Measurements from ENCODE around the gene TMED9.

TMED9 gene

DNA sequence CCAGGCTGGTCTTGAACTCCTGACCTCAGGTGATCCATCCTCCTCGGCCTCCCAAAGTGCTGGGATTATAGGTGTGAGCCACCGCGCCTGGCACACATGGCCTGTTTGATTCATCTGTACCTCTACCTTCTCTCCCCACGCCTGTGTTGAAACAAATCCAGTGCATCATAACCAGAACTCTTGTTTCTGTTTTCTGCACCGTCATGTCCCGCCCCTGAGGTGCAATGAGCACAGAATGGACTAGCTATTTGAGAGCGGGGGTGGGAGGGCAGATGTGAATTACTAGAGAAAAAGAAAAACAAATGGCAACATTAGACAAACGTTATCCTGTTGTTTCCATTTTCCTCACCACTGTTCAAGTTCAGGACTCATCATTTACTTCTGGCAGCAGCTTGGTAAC lies 27.0 kb upstream of the TMED9 start:
- Histone ChIP-seq H3K27ac (ENCODE audit: low read length) (no peak overlapping the region), H3K4me1 (ENCODE audit: low read length) (no peaks in the 10 kb centered on the region), H3K4me3 (ENCODE audit: low read length) (no peak overlapping the region), H3K36me3 (replicated peaks; ENCODE audit: low read depth, low read length) (no peaks in the 10 kb centered on the region), H3K79me2 (ENCODE audit: low read length) (no peaks in the 10 kb centered on the region), H2AFZ (ENCODE audit: low read depth, low read length) (no peak overlapping the region), H3K4me2 (ENCODE audit: low read length) (no peak overlapping the region), H3K9me3 (ENCODE audit: insufficient read depth, low read length) (no peaks in the 10 kb centered on the region), H3K9ac (ENCODE audit: low read length) (no peak overlapping the region), H3K27me3 (ENCODE audit: low read depth, low read length) (peaks cover 13% of the 10 kb centered on the region), H4K20me1 (ENCODE audit: insufficient read depth, low read length) (no peaks in the 10 kb centered on the region)
- TF ChIP-seq, protein P1, sequence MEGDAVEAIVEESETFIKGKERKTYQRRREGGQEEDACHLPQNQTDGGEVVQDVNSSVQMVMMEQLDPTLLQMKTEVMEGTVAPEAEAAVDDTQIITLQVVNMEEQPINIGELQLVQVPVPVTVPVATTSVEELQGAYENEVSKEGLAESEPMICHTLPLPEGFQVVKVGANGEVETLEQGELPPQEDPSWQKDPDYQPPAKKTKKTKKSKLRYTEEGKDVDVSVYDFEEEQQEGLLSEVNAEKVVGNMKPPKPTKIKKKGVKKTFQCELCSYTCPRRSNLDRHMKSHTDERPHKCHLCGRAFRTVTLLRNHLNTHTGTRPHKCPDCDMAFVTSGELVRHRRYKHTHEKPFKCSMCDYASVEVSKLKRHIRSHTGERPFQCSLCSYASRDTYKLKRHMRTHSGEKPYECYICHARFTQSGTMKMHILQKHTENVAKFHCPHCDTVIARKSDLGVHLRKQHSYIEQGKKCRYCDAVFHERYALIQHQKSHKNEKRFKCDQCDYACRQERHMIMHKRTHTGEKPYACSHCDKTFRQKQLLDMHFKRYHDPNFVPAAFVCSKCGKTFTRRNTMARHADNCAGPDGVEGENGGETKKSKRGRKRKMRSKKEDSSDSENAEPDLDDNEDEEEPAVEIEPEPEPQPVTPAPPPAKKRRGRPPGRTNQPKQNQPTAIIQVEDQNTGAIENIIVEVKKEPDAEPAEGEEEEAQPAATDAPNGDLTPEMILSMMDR (IDR thresholded peaks at IDR 0.05; ENCODE audit: low read depth, low read length) = no peak
- no peak for TF ChIP-seq EZH2phosphoT487 (IDR thresholded peaks at IDR 0.05; ENCODE audit: low read depth)

DNA sequence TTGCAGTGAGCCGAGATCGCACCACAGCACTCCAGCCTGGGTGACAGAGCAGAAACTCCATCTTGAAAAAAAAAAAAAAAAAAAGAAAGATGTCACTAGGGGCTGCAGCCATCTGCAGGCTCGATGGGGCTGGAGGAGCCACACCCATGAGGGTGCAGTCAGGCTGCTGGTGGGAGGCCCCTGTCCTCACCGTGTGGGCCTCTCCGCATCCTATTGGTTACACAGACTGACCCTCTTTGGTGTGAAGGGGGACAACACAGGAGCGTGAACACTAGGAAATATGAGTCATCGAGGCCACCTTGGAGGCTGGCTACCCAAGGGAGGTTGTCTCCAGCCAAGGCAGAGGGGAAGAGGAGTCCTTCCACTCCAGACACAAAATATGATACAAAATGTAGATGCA lies 23.7 kb upstream of the TMED9 start:
- no peak for TF ChIP-seq EZH2phosphoT487 (IDR thresholded peaks at IDR 0.05; ENCODE audit: low read depth)
- TF ChIP-seq, protein P1 (IDR thresholded peaks at IDR 0.05; ENCODE audit: low read depth, low read length) = no peak
- H3K27ac ChIP-seq (ENCODE audit: low read length) = no peak overlapping the region
- peaks cover 13% of the 10 kb centered on the region for H3K27me3 ChIP-seq (ENCODE audit: low read depth, low read length)
- no peak overlapping the region for H3K9ac ChIP-seq (ENCODE audit: low read length)
- no peaks in the 10 kb centered on the region for H3K36me3 ChIP-seq (replicated peaks; ENCODE audit: low read depth, low read length)
- no peaks in the 10 kb centered on the region for H3K4me1 ChIP-seq (ENCODE audit: low read length)
- H4K20me1 ChIP-seq (ENCODE audit: insufficient read depth, low read length) = no peaks in the 10 kb centered on the region
- no peak overlapping the region for H3K4me2 ChIP-seq (ENCODE audit: low read length)
- no peak overlapping the region for H3K4me3 ChIP-seq (ENCODE audit: low read length)
- no peak overlapping the region for H2AFZ ChIP-seq (ENCODE audit: low read depth, low read length)
- no peaks in the 10 kb centered on the region for H3K9me3 ChIP-seq (ENCODE audit: insufficient read depth, low read length)
- no peaks in the 10 kb centered on the region for H3K79me2 ChIP-seq (ENCODE audit: low read length)

DNA sequence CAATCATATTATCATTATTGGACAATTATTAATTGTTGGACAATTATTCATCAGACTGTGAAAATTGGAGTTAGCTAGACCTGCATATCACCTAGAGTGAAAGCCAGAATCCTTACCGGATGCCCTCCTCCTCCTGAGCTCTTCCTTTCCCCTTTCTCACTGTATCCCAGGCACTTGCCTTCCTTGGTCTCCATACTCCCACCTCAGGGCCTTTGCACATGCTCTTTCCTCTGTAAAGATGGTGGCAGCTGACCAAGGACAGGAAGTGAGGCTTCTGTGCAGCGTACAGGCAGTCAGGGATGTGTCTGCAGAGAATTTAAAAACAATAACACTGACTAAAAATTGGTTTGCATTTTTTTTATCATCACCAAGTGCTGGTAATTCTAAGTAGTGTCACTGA lies 22.1 kb upstream of the TMED9 start:
- H2AFZ ChIP-seq (ENCODE audit: low read depth, low read length) = no peak overlapping the region
- no peak overlapping the region for H3K4me2 ChIP-seq (ENCODE audit: low read length)
- H3K4me3 ChIP-seq (ENCODE audit: low read length) = no peak overlapping the region
- no peaks in the 10 kb centered on the region for H3K9me3 ChIP-seq (ENCODE audit: insufficient read depth, low read length)
- H4K20me1 ChIP-seq (ENCODE audit: insufficient read depth, low read length) = no peaks in the 10 kb centered on the region
- H3K27ac ChIP-seq (ENCODE audit: low read length) = no peak overlapping the region
- peaks cover 13% of the 10 kb centered on the region for H3K27me3 ChIP-seq (ENCODE audit: low read depth, low read length)
- TF ChIP-seq, protein P1 (IDR thresholded peaks at IDR 0.05; ENCODE audit: low read depth, low read length) = no peak
- no peaks in the 10 kb centered on the region for H3K36me3 ChIP-seq (replicated peaks; ENCODE audit: low read depth, low read length)
- no peak overlapping the region for H3K9ac ChIP-seq (ENCODE audit: low read length)
- no peaks in the 10 kb centered on the region for H3K79me2 ChIP-seq (ENCODE audit: low read length)
- no peaks in the 10 kb centered on the region for H3K4me1 ChIP-seq (ENCODE audit: low read length)

DNA sequence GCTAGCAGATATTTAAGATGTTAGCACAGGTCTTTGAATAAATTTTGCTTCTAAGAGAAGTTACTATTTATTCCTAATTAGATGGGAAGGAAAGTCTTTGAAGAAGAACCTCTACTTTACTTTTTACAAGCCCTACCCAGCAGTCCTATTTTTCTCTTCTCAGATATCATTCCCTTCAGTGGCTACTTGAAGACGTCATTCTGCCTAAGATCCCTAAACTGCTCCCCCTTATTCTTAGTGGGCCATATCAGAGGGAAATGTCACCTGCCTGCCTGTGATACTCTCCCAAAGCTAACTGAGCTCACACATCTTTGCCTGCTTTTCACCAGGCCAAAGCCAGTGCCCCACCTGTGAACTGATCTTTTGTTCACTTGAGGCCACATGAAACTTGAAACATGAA lies 16.5 kb upstream of the TMED9 start:
- H3K79me2 ChIP-seq (ENCODE audit: low read length) = no peaks in the 10 kb centered on the region
- H3K9ac ChIP-seq (ENCODE audit: low read length) = no peak overlapping the region
- H3K27ac ChIP-seq (ENCODE audit: low read length) = no peak overlapping the region
- H3K9me3 ChIP-seq (ENCODE audit: insufficient read depth, low read length) = no peaks in the 10 kb centered on the region
- no peaks in the 10 kb centered on the region for H4K20me1 ChIP-seq (ENCODE audit: insufficient read depth, low read length)
- H3K4me3 ChIP-seq (ENCODE audit: low read length) = no peak overlapping the region
- H3K4me1 ChIP-seq (ENCODE audit: low read length) = no peaks in the 10 kb centered on the region
- H3K27me3 ChIP-seq (ENCODE audit: low read depth, low read length) = no peaks in the 10 kb centered on the region
- TF ChIP-seq EZH2phosphoT487 (IDR thresholded peaks at IDR 0.05; ENCODE audit: low read depth) = no peak
- H2AFZ ChIP-seq (ENCODE audit: low read depth, low read length) = no peak overlapping the region
- H3K36me3 ChIP-seq (replicated peaks; ENCODE audit: low read depth, low read length) = no peaks in the 10 kb centered on the region
- H3K4me2 ChIP-seq (ENCODE audit: low read length) = no peak overlapping the region

DNA sequence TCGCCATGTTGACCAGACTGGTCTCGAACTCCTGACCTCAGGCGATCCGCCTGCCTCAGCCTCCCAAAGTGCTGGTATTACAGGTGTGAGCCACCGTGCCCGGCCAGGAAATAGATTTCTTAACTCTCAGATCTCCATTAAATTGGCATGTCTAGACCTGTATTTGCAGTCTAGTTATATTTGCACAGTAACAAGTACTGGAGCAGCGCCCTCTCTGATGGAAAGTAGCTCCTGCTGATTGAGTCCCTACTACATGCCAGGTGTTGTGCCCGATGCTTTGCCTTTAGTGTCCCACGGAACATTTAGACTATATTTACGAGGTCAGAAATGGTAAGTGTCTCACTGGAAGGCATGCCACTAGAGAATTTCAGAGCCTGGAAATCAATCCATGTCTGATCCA lies 15.8 kb upstream of the TMED9 start:
- Histone ChIP-seq H3K4me1 (ENCODE audit: low read length) (no peaks in the 10 kb centered on the region), H2AFZ (ENCODE audit: low read depth, low read length) (no peak overlapping the region), H3K79me2 (ENCODE audit: low read length) (no peaks in the 10 kb centered on the region), H3K9ac (ENCODE audit: low read length) (no peak overlapping the region), H3K27ac (ENCODE audit: low read length) (no peak overlapping the region), H3K9me3 (ENCODE audit: insufficient read depth, low read length) (no peaks in the 10 kb centered on the region), H3K4me2 (ENCODE audit: low read length) (no peak overlapping the region), H4K20me1 (ENCODE audit: insufficient read depth, low read length) (no peaks in the 10 kb centered on the region), H3K36me3 (replicated peaks; ENCODE audit: low read depth, low read length) (no peaks in the 10 kb centered on the region), H3K27me3 (ENCODE audit: low read depth, low read length) (no peaks in the 10 kb centered on the region), H3K4me3 (ENCODE audit: low read length) (no peak overlapping the region)
- TF ChIP-seq, protein P1 (IDR thresholded peaks at IDR 0.05; ENCODE audit: low read depth, low read length) = no peak
- TF ChIP-seq EZH2phosphoT487 (IDR thresholded peaks at IDR 0.05; ENCODE audit: low read depth) = no peak

All from OCI-LY3 (cell line).